ENCODE data around the gene NT5C2. TPM values are rescaled to one million over a fixed set of nuclear protein-coding genes. Genes with fewer than 3 reads are reported as not detected.

The NT5C2 gene
- total RNA-seq, 1 experiment from 2014 or later: 40.0 TPM

Other genes with a start within 250 kb of the NT5C2 start
- gene RPEL1, start 52.6 kb upstream of the NT5C2 start, total RNA-seq (2014; rRNA removed; shearing (Covaris generic)): not detected in 2 replicates
- gene INA, start 83.9 kb upstream of the NT5C2 start, total RNA-seq (2014; rRNA removed; shearing (Covaris generic)): not detected in 2 replicates
- gene PCGF6, start 157.9 kb upstream of the NT5C2 start, total RNA-seq (2014; rRNA removed; shearing (Covaris generic)): 16.6 and 17.5 TPM in 2 replicates
- 13.5 and 15.7 TPM in 2 replicates for gene TAF5, start 174.7 kb upstream of the NT5C2 start, total RNA-seq (2014; rRNA removed; shearing (Covaris generic))
- 285 and 369 TPM in 2 replicates for gene ATP5MK, start 203.2 kb upstream of the NT5C2 start, total RNA-seq (2014; rRNA removed; shearing (Covaris generic))
- 86.0 and 89.4 TPM in 2 replicates for gene PDCD11, start 203.4 kb upstream of the NT5C2 start, total RNA-seq (2014; rRNA removed; shearing (Covaris generic))